Measurements from ENCODE around the gene IL17C.

DNA sequence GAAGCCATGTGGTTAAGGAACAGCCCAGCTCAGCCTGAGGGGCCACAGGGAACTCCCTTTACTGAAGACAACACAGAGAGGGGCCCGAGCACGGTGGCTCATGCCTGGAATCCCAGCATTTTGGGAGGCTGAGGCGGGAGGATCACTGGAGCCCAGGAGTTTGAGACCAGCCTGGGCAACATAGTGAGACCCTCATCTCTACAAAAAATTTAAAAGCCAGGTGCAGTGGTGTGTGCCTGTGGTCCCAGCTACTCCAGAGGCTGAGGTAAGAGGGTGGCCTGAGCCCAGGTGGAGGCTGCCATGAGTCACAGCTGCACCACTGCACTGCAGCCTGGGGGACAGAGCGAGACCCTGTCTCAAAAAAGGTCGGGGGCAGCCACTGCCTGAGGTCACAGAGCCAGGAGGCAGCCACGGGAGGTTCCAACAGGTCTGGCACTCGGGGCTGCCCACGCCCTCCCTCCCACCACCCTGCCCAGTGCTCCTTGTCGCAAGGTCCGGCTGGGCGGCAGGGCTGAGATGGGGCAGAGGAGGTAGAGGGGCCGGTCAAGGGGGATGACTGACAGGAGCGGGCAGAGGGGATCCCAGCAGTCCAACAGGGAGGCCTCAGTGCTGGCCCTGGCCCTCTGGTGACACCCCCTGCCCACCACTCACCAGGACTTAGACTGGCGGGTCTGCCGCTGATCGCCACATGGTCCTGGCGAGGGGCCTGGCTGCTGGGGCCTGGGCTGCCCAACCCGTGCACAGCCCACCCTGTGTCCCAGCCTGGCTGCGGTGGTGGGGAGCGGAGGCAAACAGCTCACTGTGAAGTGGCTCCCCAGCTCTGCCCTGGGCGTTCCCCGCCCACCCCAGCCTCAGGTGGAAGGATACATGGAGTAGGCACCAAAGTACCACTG is 9.1 kb downstream of the IL17C start:
- TF ChIP-seq RB1 (IDR thresholded peaks at IDR 0.05; ENCODE audit: borderline replicate concordance): no peak
- no peak for TF ChIP-seq HDAC6 (IDR thresholded peaks at IDR 0.05; ENCODE audit: unreplicated experiment)
- no peak for TF ChIP-seq RCOR1 (conservative IDR thresholded peaks at IDR 0.05; ENCODE audit: low read depth, low read length)
- no peak for TF ChIP-seq MLLT1 (IDR thresholded peaks at IDR 0.05)
